ENCODE data around the gene LRRC32.
A peak's percentile ranks its signal among the peaks of the same experiment; 100 is the strongest.

LRRC32 gene

DNA sequence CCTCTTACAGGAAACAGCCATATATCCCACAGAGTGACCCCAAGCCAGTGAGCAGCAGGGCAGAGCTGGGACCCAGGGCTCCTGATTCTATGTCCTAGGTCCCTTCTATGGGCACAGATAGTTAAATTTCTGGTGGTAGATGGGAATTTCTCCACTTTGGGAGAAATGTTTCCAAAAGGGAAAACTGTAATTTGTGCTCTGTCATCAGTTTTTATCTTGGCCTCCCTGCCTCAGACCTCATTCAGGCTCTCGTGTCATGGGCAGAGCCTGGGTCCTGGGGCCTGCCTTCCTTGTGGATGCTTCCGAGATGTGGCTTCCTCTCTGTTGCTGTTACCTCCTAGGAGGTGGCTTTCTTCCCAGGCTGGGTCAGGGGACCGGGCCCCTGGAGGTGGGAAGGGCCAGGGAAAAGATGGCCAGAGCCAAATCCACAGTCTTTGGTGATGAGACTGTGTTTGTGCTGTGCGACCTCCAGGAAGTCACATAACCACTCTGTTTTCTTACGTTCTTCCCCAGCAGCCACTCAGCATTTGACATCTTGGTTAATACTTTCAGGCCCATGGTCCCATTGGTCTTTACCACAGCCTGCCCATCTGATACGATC is 8.6 kb downstream of the LRRC32 start:
- peak; percentile 18 for DNase-seq

DNA sequence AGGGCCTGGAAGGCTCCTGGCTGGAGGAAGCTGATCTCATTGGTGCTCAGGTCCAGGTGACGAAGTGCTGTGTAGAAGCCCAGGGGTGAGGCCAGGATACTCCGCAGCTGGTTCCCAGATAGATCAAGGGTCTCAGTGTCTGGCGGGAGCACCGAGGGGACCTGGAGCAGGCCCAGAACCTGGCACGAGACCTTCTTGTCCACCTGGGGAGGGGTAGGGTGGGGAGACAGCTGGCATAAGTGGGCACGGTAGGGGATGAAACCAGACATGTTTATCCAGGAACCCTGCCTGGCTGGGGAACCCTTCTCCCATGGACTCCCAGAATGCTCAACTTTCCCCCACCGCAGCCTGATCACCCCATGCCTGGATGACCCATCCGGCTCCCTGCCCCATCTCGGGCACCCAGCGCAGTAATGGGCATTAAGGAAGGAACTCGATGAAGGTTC is 9.2 kb downstream of the LRRC32 start:
- DNase-seq: peak; percentile 10

DNA sequence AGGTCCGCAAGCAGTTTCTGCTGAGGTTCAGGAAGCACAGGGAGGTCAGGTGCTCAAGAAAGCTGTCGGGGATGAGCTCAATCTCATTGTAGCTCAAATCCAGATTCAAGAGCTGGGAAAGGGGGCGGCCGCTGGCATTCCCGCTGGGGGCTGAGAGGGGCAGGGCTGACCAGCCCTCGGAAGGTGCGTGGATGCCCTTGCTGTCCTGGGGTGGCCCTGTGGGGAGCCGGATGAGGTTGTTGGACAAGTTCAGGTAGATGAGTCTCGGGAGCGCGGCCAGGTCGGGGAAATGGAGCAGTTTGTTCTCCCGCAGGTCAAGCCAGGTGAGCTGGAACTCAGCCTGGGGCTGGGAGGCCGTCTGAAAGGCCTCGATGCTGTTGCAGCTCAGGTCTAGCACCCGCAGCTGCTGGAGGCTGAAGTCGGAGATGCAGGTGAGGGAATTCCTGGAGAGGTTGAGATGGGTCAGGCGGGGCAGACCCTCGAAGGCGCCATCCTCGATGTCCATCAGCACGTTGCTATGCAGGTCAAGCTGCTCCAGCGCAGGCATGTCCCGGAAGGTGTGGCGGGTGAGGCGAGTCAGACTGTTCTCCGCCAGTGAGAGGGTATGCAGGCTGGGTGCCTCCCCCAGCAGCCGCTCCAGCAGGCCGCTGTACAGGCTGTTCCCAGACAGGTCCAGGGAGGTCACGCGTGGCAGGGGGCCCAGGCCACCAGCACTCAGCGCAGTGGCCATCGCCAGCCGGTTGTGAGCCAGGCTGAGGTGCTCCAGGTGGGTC is 9.8 kb downstream of the LRRC32 start:
- DNase-seq: peak; percentile 11

DNA sequence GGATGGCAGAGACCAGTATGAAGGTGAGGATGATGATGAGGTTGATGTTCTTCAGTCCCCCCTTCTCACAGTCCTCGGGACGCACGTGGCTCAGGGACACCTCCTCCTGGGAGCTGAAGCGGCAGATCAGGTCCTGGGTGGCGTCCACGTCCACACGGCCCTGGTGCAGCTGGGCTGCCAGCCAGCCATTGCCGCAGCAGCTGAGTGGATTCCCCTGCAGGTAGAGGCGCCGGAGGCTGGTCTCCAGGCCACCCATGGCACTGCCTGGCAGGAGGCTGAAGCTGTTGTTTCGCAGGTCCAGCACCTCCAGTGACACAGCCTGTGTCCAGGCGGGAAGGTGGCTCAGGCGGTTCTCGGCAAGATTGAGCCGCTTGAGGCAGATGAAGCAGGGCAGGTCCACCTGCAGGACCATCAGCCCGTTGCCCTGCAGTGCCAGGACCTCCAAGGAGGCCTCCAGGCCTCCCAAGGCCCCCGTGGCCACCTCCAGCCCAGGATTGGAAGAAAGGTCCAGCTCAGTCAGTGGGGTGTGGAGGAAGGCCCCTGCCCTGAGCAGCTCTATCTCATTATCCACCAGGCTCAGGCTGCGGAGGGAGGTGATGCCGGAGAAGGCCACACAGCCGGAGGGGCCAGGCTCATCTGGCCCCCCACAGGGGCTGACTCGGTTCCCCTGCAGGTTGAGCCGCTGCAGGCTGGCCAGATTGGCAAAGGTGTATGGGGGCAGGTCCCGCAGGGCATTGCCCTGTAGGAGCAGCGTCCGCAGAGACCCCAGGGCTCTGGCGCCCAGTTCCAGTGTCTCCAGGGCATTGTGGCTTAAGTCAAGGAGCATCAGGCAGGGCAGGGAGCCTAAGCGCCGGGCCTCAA is 10.6 kb downstream of the LRRC32 start:
- DNase-seq: peak; percentile 13

DNA sequence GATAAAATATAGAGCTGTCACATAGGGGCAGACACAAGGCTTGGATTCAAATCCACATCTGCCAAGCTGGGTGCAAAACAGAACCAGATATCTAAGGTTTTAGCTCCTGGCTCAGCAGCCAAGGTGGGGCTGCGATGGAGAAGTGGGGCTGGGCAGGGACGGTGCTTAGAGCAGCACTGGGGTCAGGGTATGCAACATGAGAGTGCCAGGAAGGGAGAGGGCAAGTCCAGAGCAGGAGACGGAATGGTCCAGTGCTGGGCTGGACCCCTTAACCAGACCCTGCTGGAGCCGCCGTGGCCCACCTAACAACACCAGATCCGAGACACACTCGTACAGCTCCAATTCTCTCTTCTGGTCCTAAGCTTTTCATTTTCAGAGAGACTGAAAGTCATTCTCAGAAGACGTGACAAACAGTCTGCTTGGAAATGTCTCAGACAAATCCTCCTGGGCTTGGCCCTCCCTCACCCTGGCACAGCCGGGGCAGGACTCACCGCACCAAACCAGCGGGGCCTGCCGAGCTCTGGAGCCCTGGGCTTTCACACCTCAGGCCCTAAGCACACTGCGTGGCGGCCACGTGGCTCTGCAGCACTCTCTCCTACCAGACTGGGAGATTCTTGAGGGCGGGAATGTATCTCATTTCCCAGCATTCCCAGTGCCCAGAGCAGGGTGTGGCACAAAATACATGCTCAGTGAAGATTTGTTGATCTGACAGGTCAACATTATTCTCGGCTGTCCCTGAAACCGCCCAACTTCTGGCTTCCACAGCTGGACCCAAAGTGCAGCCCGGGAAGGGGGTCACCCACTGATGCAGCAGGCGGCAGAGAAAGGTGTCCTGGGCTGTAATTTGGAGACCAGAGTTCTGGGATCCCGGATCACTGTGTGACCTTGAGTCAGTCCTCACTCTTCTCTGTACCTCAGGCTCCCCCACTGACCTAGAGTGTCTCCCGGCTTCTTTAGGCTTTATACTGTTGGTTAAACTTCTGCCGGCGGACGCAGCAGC is 11.6 kb downstream of the LRRC32 start:
- peak; percentile 14 for DNase-seq

DNA sequence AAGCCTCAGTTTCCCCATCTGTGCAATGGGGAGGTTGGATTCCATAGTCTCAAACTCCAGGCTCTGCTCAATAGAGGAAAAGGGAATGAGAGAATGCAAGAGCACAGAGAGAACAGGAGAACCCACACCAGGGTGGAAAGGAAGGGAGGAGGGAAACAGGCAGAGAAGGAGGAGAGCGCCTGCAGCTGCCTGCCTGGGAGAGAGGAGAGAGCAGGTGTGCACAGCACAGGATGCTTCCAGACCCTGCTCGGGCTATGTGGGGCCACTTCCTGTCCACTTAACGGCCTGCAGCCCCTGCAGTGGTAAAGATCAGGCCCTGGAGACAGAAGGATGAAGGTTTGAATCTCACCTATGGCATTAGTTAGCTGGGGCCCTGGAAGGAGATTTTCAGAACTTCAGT is 12.3 kb downstream of the LRRC32 start:
- peak; percentile 12 for DNase-seq

DNA sequence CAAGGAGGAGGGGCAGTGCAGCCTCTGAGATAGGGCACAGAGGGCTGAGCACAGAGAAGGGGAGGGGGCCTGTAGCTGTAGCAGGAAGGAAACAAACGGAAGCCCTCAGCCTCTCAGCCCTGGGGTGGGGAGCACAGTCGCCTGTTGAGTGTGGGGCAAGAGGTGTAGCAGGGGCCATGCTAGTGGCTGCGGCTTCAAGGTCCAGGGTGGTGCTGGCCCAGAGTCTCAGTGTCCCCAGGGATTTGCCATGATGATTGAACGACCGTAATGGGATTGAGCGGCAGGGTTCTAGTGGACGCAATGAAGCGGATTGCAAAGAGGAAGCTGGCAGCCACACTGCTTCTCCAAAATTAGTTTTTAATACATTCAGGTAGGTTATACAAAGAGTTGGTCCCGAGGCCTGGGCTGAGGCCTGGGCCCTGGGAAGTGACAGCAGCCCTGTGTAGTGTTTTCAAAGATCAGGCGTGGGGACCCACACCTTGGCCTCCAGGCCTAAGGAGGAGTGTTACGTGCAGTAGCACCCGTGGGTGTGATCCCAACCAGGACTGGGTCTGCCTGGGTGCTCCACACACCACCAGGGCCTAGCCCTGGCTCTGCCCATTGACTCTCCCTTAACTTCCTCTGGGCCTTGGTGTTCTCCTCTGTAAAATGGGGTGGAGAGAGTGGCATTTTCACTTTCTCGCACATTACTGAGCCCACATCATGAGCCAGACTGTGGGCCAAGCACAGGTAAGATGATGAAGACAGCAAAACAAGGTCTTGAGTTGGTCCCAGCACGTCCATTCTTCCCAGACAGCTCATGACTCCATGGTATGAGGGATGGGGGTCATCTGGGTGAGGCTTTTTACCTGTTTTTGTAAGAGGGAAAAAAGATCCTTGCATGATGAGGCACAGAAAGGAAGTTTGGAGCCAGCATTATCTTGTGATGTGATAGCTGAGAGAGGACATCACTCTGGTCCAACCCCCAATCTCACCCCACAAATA is 13.1 kb downstream of the LRRC32 start:
- peak; percentile 17 for DNase-seq

DNA sequence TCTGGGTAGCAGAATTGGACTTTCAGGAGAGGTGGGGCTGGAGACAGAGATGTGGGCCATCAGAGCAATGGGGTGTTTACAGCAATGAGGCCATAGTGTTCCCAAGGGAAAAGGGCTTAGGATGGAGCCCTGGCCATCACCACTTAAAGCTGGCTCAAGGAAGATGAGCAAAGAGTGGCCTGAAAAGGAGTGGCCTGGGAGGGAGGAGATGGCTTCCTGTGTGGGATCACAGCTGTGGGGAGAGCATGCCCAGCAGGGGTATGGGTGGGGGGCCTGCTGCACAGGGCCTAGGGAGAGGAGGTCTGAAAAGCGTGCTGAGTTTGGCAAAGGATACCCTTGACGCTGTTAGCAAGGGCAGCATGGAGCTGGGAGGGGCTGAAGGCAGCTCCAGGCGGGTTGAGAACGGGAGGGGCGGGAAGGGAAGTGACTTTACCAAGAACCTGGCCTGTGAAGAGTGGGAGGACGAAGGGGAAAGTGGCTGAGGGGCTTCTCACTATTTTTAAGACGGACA is 13.9 kb downstream of the LRRC32 start:
- peak; percentile 57 for DNase-seq

DNA sequence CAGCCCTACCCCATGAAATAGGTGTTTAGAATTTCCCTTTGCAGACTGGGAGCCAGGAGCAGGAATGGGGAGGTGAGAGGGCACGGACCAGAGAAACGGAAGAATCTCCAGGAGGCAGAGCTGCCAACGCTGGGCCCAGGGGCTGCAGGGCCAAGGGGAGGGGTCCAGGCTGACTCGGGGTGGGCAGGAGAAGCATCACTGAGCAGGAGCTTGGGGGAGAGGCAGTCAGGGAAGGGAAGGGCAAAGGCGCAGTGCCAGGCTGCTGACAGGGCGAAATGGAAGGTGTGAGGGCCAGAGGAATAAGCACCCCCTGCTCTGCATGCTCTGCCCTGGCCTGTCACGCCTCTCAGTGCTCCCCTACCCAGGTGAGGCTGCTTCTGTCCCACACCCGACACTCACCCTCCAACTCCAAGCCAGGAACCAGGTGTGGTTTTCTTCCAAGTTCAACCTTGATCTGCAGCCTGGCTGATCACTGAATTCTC is 14.5 kb downstream of the LRRC32 start:
- peak; percentile 27 for DNase-seq

DNA sequence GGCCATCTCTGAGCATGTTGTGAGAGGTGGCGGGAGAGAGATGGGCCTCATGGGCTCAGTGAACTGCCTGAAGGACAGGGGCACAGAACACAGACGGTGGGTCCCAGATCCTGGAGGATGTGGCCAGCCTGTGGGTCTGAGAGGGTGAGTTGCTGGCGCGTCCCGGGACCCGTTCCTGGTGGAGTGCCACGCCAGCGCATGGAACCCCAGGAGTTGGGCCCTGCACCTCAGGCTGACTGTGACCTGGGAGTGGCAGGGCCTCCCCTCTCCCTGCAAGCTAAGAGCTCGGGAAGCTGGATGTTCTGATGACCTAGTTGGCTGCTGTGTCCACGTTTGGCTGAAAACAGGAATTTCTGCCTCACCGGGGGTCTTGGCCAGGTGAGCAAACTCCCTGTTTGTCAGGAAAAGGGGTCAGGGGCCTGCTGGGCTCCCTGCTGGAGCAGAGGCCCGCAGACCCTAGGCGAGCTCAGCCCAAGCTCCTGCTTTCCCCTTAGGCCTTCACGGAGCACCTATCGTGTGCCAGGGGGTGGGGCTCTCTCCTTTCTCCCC is 15.0 kb downstream of the LRRC32 start:
- DNase-seq: peak; percentile 33

DNA sequence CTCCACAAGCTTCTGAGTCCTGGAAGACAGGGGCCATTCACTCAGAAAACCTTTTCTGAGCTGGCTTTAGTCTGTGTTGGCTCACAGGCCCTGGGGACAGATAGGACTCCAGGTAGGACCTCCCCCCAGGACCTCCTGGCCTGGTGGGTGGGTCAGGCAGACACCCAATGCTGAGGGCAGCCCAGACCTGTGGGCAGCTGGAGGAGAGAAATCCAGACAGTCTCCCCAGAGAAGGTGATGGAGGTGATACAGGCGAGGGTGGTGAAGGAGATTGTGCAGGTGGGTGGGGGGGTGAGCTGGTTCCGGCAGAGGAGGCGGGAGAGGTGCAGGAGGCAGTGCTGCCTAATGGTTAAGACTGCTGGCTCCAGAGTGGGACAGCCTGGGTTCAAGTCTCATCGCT is 15.6 kb downstream of the LRRC32 start:
- DNase-seq: no peak

DNA sequence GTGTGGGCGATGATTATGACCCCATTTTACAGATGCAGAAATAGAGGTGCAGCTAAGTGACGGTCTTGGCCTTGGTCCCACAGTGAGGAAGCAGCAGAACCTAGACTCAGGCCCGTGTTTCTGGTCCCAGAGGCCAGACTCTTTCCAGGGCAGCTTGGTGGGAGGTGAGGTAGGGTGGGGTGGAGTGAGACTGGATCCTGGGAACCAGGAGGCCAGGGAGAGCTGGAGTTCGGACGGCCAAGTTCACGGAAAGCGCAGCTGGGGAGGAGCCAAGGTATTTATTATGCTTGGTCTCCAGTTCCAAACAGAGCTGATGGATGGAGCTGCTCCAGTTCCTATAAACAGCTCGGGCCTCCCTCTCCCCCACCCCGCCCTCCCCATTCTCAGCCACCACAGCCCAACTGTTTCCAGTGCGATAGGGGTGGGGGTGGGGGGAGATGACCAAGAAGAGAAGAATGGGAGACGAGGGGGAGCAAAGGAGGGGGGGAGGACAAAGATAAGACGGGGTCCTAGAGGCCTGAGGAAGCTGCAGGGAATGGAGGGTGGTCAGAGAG is 16.2 kb downstream of the LRRC32 start:
- peak; percentile 93 for DNase-seq

DNA sequence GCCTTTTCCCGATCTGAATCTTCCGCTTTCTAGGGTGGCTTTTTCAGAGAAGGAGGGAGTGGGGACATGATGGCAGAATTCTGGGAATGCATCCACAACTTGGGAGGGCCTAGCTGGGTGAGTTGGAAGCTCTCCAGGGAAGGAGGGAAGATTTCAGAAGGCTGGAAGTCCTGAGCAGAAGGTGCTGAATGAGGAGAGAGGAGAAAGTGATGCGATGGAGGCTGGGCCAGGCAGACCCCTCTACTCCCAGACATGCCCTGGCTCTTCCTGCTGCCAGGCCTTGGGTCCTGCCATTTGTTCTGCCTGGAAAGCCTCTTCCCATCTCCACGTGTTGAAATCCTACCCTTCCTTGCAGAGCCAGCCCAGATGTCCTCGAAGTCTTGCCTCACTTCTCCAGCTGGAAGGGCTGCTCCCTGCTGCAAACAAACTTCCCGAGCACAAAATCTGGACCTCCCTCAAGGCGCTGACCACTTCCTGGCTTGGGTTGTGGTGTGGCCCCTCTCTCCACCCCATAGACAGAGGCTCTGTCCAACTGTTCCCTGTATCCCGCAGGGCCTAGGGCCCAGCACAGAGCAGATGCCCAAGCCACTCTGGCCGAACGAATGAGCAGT is 16.8 kb downstream of the LRRC32 start:
- peak; percentile 88 for DNase-seq

DNA sequence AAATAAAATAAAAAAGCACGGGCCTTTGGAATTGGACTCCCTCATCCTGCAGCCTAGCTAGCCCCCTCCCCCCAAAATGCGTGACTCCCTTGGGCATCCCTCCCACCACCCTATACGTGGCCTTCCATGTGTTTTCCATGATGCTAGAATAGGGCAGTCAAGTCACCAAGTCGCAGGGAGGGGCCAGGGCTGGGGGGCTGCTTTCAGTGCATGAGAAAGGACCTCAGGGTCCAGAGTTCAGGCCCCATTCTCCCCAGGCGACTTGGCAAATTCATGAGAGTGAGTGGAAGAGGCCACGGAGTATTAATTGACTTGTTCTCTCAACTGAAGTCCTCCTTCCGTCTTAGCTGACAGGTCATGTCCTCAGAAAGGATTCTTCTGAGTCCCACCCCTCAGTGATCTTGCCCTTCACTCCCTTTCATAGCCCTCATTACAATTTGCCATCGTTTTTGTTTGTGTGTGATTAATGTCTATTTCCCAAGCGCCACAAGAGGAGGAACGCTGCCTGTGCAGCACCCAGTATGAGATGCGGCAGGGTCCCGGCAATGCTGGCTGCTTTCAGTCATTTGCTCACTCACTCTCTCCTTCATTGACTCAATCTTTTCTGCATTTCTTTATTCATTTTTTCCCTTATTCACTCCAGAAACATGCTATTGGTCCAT is 17.4 kb downstream of the LRRC32 start:
- peak; percentile 35 for DNase-seq

DNA sequence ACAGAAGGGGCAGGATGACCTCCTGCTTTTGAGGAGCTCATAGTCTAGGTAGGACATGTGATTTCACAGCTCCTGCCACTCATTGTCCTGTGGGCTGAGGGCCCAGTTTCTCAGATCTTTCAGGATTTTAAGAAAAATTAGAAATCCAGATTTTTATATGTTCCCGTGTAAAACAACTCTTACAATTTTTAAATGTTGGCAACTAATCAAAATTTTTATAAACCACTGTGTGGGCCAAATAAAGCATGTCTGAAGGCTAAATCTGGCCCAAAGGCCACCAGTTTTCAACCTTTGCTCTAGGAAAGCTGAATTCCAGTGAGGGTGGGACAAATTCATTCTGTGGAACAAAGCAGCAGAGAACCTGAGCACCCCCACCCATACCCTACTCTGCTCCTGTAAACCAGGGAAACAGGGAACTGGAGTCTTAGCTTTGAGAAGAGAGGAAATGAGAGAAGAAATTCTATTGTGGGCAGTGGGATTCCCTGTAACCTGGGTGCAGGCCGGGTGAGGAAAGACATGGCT is 20.6 kb downstream of the LRRC32 start:
- DNase-seq: peak; percentile 22

DNA sequence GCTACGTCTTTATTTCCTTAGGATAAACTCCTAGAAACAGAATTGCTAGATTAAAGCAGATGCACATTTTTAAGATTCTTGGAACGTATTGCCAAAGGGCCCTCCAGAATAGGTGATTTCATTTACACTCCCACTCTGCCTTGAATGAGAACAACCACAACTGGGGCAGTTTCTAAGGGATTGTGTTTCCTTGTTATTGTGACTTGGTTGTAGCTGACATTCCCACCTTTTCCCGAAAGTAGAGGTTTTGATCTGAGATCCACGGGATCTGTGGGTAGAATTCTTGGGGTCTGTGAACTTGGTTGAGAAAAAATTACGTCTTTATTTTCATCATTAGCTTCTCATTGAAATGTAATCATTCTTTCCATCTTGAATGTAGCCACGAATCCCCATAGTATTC is 21.5 kb downstream of the LRRC32 start:
- peak; percentile 37 for DNase-seq

DNA sequence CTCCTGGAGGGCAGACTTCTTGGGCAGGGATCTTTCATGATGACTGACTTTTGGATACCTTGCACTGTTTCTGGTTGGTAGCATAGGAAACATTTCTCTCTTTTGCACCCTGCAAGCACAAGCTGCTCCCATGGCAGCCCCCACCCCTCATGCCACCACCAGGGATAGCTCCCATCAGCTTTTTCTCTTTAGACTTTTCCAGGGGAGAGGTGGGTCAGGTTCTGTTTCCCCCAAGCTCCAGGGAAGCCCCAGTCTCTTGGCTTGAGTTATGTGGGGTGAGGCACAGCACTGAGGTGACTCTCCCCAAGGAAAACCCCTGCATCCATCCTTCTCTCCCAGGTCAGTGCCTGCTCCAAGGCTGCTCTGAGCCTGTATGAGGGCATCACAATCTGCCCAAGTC is 22.5 kb downstream of the LRRC32 start:
- peak; percentile 9 for DNase-seq

DNA sequence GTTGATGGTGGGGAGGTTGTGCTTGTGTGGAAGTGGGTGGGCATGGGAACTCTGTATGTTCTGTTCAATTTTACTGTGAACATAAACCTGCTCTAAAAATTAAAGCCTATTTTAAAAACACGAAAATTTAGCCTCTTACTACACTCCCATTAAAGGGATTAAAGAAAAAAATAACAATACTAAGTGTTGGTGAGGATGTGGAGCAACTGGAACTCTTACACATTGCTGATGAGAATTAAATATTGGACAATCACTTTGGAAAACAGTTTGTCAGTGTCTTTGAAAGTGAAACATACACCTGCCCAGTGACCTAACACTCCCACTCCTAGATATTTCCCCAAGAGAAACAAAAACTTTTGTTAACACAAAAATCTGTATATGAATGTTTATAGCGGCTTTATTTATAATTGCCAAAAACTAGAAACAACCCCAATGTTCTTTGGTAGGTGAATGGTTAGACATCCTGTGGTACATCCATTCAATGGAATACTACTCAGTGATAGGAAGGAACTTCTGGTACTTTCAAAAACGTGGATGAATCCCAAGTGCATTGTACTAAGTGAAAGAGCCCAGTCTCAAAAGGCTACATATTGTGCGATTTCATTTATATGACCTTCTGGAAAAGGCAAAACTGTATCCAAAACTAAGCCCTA is 23.5 kb downstream of the LRRC32 start:
- no peak for DNase-seq
